AG04450 (cell line): ENCODE results near the gene RPL35. TPM values are rescaled to one million over a fixed set of nuclear protein-coding genes. Genes with fewer than 3 reads are reported as not detected.

ENCODE experiments used
- CTCF ChIA-PET: fragments of 300-600, 350-600 bp; formaldehyde crosslinking; extraction: SDS; loops from one replicate; lab custom pipeline; 2022; ENCODE audit warnings: antibody characterized with exemption, inconsistent platforms; lab: Charles Lee
- POLR2A ChIA-PET: fragments of 350-600 bp; formaldehyde crosslinking; extraction: SDS; loops from one replicate; lab custom pipeline; 2021; ENCODE audit warnings: antibody characterized with exemption, inconsistent platforms; lab: Yijun Ruan, JAX
- DNase-seq: peaks from one replicate; pipeline ENCODE4 v3.0.0-alpha.2; 2011; ENCODE audit warnings: low read depth, low spot score
- H3K27ac ChIP-seq: one replicate; pipeline ENCODE4 v1.5.1; 2012; ENCODE audit warnings: low read depth, low read length, control low read depth
- H3K27me3 ChIP-seq: one replicate; pipeline ENCODE4 v1.6.0; 2012; ENCODE audit warnings: low read length; ENCODE audit not compliant: control insufficient read depth, insufficient read depth
- H3K4me3 ChIP-seq: 2 replicates; pipeline ENCODE4 v1.5.1; 2011; ENCODE audit warnings: mild to moderate bottlenecking, low read depth, low read length, control low read depth
- H3K9me3 ChIP-seq: 2 replicates; pipeline ENCODE4 v1.5.1; 2012; ENCODE audit warnings: low read length; ENCODE audit not compliant: control insufficient read depth, insufficient read depth
- CTCF ChIP-seq: IDR thresholded peaks from 2 replicates; pipeline ENCODE4 v1.5.1; 2011; ENCODE audit warnings: low read depth, low read length, control low read depth, inconsistent platforms
- polyA plus RNA-seq: library from polyadenylated mRNA; depleted of rRNA; stranded (reverse); fragments of >200 nt; gene quantifications from 2 replicates; pipeline ENCODE4 v1.2.3, GENCODE V29; 2011

The RPL35 gene
- polyA plus RNA-seq, 1 experiment = 2,283 TPM

GRCh38 chr9:124873664-124874063, 11.9 kb upstream of the RPL35 start:
- CTCF ChIA-PET = interaction anchor here (1.2 kb wide), 1 partner anchor 11 kb away, joined by 3 read pairs; no protein-coding TSS in a partner anchor
- no peak for TF ChIP-seq CTCF
- POLR2A ChIA-PET = no interaction called here
- no peak for DNase-seq
- no peak overlapping the region for H3K27ac ChIP-seq
- no peaks in the 10 kb centered on the region; the same call in 1 of the 2 replicates for H3K9me3 ChIP-seq
- H3K27me3 ChIP-seq = no peaks in the 10 kb centered on the region
- no peak overlapping the region for H3K4me3 ChIP-seq

GRCh38 chr9:124871156-124871561, 9.4 kb upstream of the RPL35 start:
- Histone ChIP-seq H3K9me3 (no peaks in the 10 kb centered on the region; the same call in 1 of the 2 replicates), H3K4me3 (peak overlapping the region; percentile 90), H3K27me3 (no peaks in the 10 kb centered on the region), H3K27ac (no peak overlapping the region)
- ChIA-PET POLR2A (no interaction called here), CTCF (interaction anchor here (1.2 to 1.4 kb wide), 2 partner anchors 18 to 96 kb away, joined by 3 to 7 read pairs; partner anchors contain the start of gene WDR38)
- TF ChIP-seq CTCF = no peak
- DNase-seq = no peak

GRCh38 chr9:124870723-124871122, 9.0 kb upstream of the RPL35 start:
- TF ChIP-seq CTCF = no peak
- CTCF ChIA-PET = interaction anchor here (1.2 to 1.4 kb wide), 2 partner anchors 17 to 96 kb away, joined by 3 to 7 read pairs; partner anchors contain the start of gene WDR38
- H3K9me3 ChIP-seq = no peaks in the 10 kb centered on the region; the same call in 1 of the 2 replicates
- H3K27ac ChIP-seq = no peak overlapping the region
- POLR2A ChIA-PET = no interaction called here
- no peaks in the 10 kb centered on the region for H3K27me3 ChIP-seq
- DNase-seq = no peak
- H3K4me3 ChIP-seq = peak overlapping the region; percentile 90

- no peak for DNase-seq
- POLR2A ChIA-PET = no interaction called here
These were observed 8.3 kb upstream of the RPL35 start for GRCh38 chr9:124869986-124870560.

More at GRCh38 chr9:124869986-124870560, 8.3 kb upstream of the RPL35 start:
- peak overlapping the region; percentile 90 for H3K4me3 ChIP-seq
- no peaks in the 10 kb centered on the region for H3K27me3 ChIP-seq
- H3K9me3 ChIP-seq = no peaks in the 10 kb centered on the region; the same call in 1 of the 2 replicates
- TF ChIP-seq CTCF = no peak
- H3K27ac ChIP-seq = peak overlapping the region; percentile 52
- CTCF ChIA-PET = interaction anchor here (1.4 kb wide), 1 partner anchor 95 kb away, joined by 3 read pairs; no protein-coding TSS in a partner anchor
